ENCODE data around the gene HCFC2.

DNA sequence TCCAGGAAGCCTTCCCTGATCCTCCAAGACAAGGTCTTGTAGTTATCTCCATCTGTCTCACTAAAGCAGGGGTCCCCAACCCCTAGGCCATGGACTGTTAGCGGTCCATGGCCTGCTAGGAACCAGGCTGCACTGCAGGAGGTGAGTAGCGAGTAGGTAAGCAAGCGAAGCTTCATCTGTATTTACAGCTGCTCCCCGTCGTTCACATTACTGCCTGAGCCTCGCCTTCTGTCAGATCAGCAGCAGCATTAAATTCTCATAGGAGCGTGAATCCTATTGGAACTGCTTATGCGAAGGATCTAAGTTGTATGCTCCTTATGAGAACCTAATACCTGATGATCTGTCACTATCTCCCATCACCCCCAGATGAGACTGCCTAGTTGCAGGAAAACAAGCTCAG lies 86.1 kb downstream of the HCFC2 start:
- TF ChIP-seq, protein P1, sequence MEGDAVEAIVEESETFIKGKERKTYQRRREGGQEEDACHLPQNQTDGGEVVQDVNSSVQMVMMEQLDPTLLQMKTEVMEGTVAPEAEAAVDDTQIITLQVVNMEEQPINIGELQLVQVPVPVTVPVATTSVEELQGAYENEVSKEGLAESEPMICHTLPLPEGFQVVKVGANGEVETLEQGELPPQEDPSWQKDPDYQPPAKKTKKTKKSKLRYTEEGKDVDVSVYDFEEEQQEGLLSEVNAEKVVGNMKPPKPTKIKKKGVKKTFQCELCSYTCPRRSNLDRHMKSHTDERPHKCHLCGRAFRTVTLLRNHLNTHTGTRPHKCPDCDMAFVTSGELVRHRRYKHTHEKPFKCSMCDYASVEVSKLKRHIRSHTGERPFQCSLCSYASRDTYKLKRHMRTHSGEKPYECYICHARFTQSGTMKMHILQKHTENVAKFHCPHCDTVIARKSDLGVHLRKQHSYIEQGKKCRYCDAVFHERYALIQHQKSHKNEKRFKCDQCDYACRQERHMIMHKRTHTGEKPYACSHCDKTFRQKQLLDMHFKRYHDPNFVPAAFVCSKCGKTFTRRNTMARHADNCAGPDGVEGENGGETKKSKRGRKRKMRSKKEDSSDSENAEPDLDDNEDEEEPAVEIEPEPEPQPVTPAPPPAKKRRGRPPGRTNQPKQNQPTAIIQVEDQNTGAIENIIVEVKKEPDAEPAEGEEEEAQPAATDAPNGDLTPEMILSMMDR (IDR thresholded peaks at IDR 0.05), result no peak
- TF ChIP-seq POLR2A (IDR thresholded peaks at IDR 0.05), result no peak
